Measurements from ENCODE around the gene PLCL2.

DNA sequence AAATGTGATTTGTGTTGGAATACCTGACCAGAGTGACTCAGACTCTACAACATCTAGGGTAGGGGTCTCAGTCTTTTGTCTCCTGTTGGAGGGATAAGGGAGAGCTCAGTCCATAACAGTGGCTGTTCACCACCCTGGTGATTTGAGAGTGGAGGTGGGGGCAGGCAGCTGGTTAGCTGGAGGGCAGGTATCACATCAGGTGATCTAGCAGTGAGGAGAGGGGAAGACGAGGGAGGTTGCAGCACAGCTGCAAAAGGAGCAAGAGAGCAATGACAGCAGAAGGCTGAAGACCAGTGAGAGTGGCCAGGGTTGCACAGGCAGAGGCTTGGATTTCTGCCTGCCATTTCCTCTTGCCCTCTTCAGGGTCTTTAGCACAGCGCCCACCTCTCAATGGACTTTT lies 38.4 kb downstream of the PLCL2 start:
- TF ChIP-seq POLR2A (IDR thresholded peaks at IDR 0.05) = no peak
- TF ChIP-seq, protein P1, sequence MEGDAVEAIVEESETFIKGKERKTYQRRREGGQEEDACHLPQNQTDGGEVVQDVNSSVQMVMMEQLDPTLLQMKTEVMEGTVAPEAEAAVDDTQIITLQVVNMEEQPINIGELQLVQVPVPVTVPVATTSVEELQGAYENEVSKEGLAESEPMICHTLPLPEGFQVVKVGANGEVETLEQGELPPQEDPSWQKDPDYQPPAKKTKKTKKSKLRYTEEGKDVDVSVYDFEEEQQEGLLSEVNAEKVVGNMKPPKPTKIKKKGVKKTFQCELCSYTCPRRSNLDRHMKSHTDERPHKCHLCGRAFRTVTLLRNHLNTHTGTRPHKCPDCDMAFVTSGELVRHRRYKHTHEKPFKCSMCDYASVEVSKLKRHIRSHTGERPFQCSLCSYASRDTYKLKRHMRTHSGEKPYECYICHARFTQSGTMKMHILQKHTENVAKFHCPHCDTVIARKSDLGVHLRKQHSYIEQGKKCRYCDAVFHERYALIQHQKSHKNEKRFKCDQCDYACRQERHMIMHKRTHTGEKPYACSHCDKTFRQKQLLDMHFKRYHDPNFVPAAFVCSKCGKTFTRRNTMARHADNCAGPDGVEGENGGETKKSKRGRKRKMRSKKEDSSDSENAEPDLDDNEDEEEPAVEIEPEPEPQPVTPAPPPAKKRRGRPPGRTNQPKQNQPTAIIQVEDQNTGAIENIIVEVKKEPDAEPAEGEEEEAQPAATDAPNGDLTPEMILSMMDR (IDR thresholded peaks at IDR 0.05 in 8 of 11, conservative IDR thresholded peaks at IDR 0.05 in 3 of 11) = no peak

All from spleen (tissue), 7 donors.